WI38 (cell line): Measurements from ENCODE around the gene PALD1.

Source experiments
- H3K4me3 ChIP-seq: 2 replicates; pipeline ENCODE4 v1.5.1; 2011; ENCODE audit warnings: low read depth, mild to moderate bottlenecking, control low read depth, low read length
- TF ChIP-seq, protein P1 (sequence below): IDR thresholded peaks from 2 replicates; pipeline ENCODE4 v1.5.1; 2012; ENCODE audit warnings: low read depth, mild to moderate bottlenecking, control low read depth, low read length

The PALD1 gene

DNA sequence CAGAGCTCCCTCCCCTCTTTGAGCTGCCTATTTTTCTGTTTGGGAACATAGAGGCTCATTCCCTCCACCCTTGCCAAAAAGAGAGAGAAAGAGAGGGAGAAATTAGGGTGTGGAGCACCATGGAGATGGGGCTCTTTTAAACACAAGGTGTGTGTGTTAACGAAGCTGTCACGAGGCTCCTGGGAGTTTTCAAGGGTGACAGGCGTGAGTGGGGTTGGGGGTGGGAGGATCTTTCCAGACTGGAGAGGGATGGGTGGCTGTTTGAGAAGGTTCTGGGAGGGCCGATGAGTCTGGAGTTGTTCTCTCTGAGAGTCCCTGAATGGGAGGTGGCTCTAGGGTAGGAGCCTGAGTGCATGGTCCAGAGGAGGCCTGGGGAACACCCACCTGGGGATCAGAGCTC lies 45.0 kb downstream of the PALD1 start:
- TF ChIP-seq, protein P1, sequence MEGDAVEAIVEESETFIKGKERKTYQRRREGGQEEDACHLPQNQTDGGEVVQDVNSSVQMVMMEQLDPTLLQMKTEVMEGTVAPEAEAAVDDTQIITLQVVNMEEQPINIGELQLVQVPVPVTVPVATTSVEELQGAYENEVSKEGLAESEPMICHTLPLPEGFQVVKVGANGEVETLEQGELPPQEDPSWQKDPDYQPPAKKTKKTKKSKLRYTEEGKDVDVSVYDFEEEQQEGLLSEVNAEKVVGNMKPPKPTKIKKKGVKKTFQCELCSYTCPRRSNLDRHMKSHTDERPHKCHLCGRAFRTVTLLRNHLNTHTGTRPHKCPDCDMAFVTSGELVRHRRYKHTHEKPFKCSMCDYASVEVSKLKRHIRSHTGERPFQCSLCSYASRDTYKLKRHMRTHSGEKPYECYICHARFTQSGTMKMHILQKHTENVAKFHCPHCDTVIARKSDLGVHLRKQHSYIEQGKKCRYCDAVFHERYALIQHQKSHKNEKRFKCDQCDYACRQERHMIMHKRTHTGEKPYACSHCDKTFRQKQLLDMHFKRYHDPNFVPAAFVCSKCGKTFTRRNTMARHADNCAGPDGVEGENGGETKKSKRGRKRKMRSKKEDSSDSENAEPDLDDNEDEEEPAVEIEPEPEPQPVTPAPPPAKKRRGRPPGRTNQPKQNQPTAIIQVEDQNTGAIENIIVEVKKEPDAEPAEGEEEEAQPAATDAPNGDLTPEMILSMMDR: no peak
- no peak overlapping the region for H3K4me3 ChIP-seq

DNA sequence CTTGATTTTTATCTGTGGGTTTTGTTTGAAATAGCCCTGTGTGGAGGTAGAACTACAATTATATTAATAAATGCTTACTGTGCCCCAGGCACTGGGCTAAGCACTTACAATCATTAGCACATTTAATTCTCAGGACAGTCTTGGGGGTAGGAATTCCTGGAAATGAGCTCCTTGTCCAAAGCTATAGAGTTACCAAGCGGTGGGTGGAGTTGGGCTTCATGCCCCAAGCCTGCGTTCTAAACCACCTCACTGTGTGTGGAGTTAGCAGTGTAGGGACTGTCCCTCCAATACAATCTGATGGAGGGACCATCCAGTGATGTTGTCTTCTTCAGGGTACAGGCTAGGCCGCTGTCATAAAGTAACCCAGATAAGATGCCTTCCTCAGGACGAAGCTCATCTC lies 49.7 kb downstream of the PALD1 start:
- TF ChIP-seq, protein P1: no peak
- no peak overlapping the region for H3K4me3 ChIP-seq

DNA sequence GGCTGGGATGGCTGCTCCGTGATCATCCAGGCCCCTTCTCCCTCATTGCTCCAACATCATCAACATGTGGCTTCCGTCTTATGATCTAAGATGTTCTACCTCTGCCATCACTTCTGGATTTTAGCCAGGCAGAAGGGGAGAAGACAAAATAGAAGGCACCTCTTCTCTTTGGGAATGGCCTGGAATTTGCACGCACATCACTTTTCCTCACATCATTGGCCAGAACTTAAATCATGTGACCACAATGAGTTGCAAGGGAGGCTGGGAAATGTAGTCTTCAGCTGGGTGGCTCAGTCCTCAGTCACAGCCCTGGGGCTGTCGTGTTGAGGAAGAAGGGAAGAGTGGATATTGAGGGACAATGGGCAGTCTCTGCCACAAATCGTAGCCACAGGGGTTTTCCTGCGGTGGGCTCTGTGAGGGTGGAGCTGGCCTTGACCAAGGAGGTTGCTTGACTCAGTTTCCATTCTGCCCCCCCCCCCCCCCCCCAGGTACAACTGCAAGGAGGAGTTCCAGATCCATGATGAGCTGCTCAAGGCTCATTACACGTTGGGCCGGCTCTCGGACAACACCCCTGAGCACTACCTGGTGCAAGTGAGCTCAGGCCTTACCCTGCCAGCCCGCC lies 50.3 kb downstream of the PALD1 start:
- TF ChIP-seq, protein P1: no peak
- no peak overlapping the region for H3K4me3 ChIP-seq

DNA sequence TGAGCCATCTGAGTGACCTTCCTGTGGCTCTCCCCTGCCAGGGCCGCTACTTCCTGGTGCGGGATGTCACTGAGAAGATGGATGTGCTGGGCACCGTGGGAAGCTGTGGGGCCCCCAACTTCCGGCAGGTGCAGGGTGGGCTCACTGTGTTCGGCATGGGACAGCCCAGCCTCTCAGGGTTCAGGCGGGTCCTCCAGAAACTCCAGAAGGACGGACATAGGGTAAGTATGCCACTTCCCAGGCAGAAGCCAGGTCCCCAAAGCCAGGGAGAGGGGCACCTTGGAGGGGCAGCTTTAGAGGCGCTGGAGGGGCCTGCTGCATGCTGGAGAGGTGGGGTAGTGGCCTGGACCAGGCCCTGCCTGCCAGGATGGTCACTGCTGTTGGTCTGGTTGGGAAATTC lies 51.3 kb downstream of the PALD1 start:
- TF ChIP-seq, protein P1: no peak
- H3K4me3 ChIP-seq: no peak overlapping the region

DNA sequence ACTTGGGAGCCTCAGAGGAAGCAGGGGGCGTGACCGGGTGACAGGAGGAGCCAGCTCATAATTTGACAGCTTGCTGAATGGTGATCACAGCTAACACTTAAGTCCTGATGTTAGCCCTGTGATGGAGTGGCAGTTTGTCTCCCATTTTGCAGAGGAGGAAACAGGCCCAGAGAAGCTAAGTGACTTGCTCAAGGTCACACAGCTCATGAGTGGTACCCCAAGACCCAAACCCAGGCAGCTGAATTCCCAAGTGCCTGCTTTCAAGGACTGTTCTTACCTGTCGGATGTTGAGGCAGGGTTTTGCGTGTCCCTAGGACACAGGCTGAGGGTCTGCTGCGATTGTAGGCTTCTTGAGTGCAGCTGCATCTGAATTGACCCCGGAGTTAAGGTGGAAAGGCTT lies 51.7 kb downstream of the PALD1 start:
- TF ChIP-seq, protein P1: no peak
- H3K4me3 ChIP-seq: no peak overlapping the region

DNA sequence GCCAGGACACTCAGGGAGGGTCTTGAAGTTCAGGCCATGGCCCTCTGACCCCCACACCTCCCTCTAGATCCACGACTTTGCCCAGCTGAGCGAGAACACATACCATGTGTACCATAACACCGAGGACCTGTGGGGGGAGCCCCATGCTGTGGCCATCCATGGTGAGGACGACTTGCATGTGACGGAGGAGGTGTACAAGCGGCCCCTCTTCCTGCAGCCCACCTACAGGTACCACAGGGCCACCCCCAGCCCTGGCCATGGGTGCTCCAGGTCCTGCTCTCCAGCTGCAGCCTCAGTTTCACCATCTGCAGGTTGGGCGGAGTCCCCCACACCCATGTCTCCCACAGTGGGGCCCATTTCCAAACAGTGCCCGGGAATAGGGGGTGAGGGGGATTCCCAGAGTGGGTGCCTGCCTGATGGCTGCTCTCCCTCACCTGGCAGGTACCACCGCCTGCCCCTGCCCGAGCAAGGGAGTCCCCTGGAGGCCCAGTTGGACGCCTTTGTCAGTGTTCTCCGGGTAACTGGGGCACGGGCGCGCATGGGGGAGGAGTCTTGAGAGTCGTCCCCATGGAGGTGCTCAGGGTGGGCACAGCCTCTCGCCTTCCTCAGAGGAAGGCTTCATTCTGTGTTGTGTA lies 54.1 kb downstream of the PALD1 start:
- TF ChIP-seq, protein P1: no peak

DNA sequence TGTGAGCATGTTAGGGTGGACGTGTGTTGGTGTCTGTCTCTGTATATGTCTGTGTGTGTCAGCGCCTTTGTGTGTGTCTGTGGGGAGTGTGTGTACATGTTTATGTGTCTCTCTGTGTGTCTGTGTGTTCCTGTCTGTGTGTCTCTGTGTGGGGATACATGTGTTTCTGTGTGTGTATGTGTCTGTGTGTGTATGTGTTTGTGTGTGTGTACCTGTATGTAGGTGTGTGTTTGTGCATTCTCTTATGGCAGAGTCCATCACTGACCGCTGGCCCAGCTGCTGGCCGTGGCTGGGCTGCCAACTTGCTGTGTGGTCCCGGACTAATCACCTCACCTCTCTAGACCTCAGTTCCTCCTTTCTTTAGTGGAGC lies 54.6 kb downstream of the PALD1 start:
- TF ChIP-seq, protein P1: no peak
- H3K4me3 ChIP-seq: no peak overlapping the region

More for the DNA sequence above, 54.1 kb downstream of the PALD1 start:
- no peak overlapping the region for H3K4me3 ChIP-seq
